ENCODE measurements around the gene TRPC3.

GRCh38 chr4:121888134-121888533 lies 63.7 kb downstream of the TRPC3 start:
- no peak for TF ChIP-seq EZH2 (IDR thresholded peaks at IDR 0.05; ENCODE audit: borderline replicate concordance, insufficient read depth, low read length, poor library complexity, severe bottlenecking)
- TF ChIP-seq, protein P1, sequence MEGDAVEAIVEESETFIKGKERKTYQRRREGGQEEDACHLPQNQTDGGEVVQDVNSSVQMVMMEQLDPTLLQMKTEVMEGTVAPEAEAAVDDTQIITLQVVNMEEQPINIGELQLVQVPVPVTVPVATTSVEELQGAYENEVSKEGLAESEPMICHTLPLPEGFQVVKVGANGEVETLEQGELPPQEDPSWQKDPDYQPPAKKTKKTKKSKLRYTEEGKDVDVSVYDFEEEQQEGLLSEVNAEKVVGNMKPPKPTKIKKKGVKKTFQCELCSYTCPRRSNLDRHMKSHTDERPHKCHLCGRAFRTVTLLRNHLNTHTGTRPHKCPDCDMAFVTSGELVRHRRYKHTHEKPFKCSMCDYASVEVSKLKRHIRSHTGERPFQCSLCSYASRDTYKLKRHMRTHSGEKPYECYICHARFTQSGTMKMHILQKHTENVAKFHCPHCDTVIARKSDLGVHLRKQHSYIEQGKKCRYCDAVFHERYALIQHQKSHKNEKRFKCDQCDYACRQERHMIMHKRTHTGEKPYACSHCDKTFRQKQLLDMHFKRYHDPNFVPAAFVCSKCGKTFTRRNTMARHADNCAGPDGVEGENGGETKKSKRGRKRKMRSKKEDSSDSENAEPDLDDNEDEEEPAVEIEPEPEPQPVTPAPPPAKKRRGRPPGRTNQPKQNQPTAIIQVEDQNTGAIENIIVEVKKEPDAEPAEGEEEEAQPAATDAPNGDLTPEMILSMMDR (IDR thresholded peaks at IDR 0.05; ENCODE audit: poor library complexity, severe bottlenecking), result no peak

Data from neural cell (in vitro differentiated cells).